Measurements from ENCODE around the gene GRIN3B.

GRCh38 chr19:977058-977464 is 23.2 kb upstream of the GRIN3B start:
- TF ChIP-seq SIN3A (IDR thresholded peaks at IDR 0.05; ENCODE audit: borderline replicate concordance, insufficient read depth, low read length) (no peak), POLR2AphosphoS5 (IDR thresholded peaks at IDR 0.05; ENCODE audit: low read depth, low read length) (no peak), TAF1 (IDR thresholded peaks at IDR 0.05; ENCODE audit: borderline replicate concordance, insufficient read depth, low read length) (no peak), REST (IDR thresholded peaks at IDR 0.05; ENCODE audit: insufficient read depth in 1 of 2, low read depth in 2 of 2, low read length in 2 of 2) (no peak)
